ENCODE data around the gene ALKBH3.

ALKBH3 gene

GRCh38 chr11:43894546-43894945 lies 13.9 kb downstream of the ALKBH3 start:
- DNase-seq (ENCODE audit: low read depth in 3 of 3, low spot score in 1 of 3) = no peak

GRCh38 chr11:43895601-43896000 lies 15.0 kb downstream of the ALKBH3 start:
- no peak for DNase-seq (ENCODE audit: low read depth in 3 of 3, low spot score in 1 of 3)

GRCh38 chr11:43898574-43898973 lies 17.9 kb downstream of the ALKBH3 start:
- no peak for DNase-seq (ENCODE audit: low read depth in 3 of 3, low spot score in 1 of 3)

- DNase-seq (ENCODE audit: low read depth in 3 of 3, low spot score in 1 of 3) = no peak
Measured at GRCh38 chr11:43899094-43899493, 18.5 kb downstream of the ALKBH3 start.

GRCh38 chr11:43901551-43901950 lies 20.9 kb downstream of the ALKBH3 start:
- no peak for DNase-seq (ENCODE audit: low read depth in 3 of 3, low spot score in 1 of 3)

- DNase-seq (ENCODE audit: low read depth in 3 of 3, low spot score in 1 of 3) = no peak
Measured at GRCh38 chr11:43903078-43903477, 22.4 kb downstream of the ALKBH3 start.

GRCh38 chr11:43903969-43904368 lies 23.3 kb downstream of the ALKBH3 start:
- DNase-seq (ENCODE audit: low read depth in 3 of 3, low spot score in 1 of 3) = no peak

GRCh38 chr11:43904742-43905535 lies 24.3 kb downstream of the ALKBH3 start:
- no peak for DNase-seq (ENCODE audit: low read depth in 3 of 3, low spot score in 1 of 3)

GRCh38 chr11:43905813-43906241 lies 25.2 kb downstream of the ALKBH3 start:
- DNase-seq (ENCODE audit: low read depth in 3 of 3, low spot score in 1 of 3) = no peak

- DNase-seq (ENCODE audit: low read depth in 3 of 3, low spot score in 1 of 3) = no peak
Measured at GRCh38 chr11:43907028-43907975, 26.7 kb downstream of the ALKBH3 start.

- DNase-seq (ENCODE audit: low read depth in 3 of 3, low spot score in 1 of 3) = no peak
Measured at GRCh38 chr11:43908191-43908590, 27.6 kb downstream of the ALKBH3 start.

- DNase-seq (ENCODE audit: low read depth in 3 of 3, low spot score in 1 of 3) = no peak
Measured at GRCh38 chr11:43908683-43909082, 28.1 kb downstream of the ALKBH3 start.

- DNase-seq (ENCODE audit: low read depth in 3 of 3, low spot score in 1 of 3) = no peak
Measured at GRCh38 chr11:43913829-43914380, 33.3 kb downstream of the ALKBH3 start.

- DNase-seq (ENCODE audit: low read depth in 3 of 3, low spot score in 1 of 3) = no peak
Measured at GRCh38 chr11:43914466-43914865, 33.8 kb downstream of the ALKBH3 start.

- no peak for DNase-seq (ENCODE audit: low read depth in 3 of 3, low spot score in 1 of 3)
Measured at GRCh38 chr11:43916621-43917020, 36.0 kb downstream of the ALKBH3 start.

- no peak for DNase-seq (ENCODE audit: low read depth in 3 of 3, low spot score in 1 of 3)
Measured at GRCh38 chr11:43917851-43918250, 37.2 kb downstream of the ALKBH3 start.

- no peak for DNase-seq (ENCODE audit: low read depth in 3 of 3, low spot score in 1 of 3)
Measured at GRCh38 chr11:43918662-43919061, 38.0 kb downstream of the ALKBH3 start.

GRCh38 chr11:43919852-43920597 lies 39.4 kb downstream of the ALKBH3 start:
- DNase-seq (ENCODE audit: low read depth in 3 of 3, low spot score in 1 of 3) = no peak

- no peak for DNase-seq (ENCODE audit: low read depth in 3 of 3, low spot score in 1 of 3)
Measured at GRCh38 chr11:43920598-43921419, 40.2 kb downstream of the ALKBH3 start.

Measured in stimulated activated CD4-positive, alpha-beta T cell treated with anti-CD3 and anti-CD28 coated beads, TNF-alpha, amount 100 ng/mL, for 1 hour (primary cell).